GM12874 (cell line): ENCODE results near the gene UMOD.

Experiments
- TF ChIP-seq, protein P1 (sequence below): IDR thresholded peaks from 2 replicates; pipeline ENCODE4 v1.5.1; 2011; ENCODE audit warnings: low read depth, mild to moderate bottlenecking, control low read depth, low read length, moderate library complexity; ENCODE audit not compliant: insufficient read depth

Gene UMOD

DNA sequence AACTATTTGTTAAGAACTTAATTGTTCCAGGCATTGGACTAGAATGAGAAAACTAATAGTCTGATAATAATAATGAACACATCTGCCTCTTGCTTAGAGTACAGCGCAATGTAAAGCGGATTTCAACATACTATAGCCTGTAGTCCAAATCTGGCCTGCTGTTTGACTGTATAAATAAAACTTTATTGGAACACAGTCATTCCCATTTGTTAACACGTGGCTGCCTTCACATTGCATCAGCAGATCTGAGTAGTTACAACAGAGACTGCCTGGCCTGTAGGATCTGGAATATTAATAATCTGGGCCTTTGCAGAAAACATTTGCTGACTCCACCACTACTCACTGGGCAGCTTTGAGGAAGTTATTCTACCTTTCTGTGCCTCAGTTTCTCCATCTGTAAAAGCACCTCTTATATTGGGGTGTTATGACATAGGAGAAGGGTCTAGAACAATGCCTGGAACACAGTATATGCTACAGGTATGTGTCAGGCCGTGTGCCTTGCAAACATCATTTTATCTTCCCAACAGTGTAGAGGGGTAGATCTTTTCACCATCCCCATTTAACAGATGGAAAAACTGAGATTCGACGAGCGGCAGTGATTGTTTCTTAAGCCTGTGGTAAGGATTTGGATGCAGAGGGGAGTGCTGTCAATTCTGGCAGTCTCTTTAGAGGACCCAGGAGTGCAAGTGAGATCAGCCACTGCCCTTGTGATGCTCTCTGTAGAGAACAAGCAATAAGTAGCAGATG lies 29.9 kb upstream of the UMOD start:
- TF ChIP-seq, protein P1, sequence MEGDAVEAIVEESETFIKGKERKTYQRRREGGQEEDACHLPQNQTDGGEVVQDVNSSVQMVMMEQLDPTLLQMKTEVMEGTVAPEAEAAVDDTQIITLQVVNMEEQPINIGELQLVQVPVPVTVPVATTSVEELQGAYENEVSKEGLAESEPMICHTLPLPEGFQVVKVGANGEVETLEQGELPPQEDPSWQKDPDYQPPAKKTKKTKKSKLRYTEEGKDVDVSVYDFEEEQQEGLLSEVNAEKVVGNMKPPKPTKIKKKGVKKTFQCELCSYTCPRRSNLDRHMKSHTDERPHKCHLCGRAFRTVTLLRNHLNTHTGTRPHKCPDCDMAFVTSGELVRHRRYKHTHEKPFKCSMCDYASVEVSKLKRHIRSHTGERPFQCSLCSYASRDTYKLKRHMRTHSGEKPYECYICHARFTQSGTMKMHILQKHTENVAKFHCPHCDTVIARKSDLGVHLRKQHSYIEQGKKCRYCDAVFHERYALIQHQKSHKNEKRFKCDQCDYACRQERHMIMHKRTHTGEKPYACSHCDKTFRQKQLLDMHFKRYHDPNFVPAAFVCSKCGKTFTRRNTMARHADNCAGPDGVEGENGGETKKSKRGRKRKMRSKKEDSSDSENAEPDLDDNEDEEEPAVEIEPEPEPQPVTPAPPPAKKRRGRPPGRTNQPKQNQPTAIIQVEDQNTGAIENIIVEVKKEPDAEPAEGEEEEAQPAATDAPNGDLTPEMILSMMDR = no peak

DNA sequence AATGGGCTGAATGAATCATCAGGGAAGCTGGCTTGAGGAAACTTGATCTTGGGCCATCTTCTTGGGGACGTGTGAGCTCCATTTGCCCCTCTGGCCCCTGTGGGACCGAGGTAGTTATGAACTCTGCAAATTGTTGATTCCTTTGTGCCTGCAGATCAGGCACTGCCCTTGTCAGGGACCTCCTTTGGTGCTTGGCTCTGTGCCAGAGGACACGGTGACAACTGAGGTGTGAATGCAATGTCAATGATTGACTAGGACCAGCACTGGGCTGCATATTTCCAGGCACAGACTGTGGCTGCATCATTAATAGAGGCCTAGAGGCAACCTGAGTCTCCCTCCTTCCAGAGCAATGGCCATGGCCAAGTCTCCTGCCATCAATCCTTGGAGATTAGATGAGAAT lies 28.3 kb upstream of the UMOD start:
- TF ChIP-seq, protein P1 = no peak

DNA sequence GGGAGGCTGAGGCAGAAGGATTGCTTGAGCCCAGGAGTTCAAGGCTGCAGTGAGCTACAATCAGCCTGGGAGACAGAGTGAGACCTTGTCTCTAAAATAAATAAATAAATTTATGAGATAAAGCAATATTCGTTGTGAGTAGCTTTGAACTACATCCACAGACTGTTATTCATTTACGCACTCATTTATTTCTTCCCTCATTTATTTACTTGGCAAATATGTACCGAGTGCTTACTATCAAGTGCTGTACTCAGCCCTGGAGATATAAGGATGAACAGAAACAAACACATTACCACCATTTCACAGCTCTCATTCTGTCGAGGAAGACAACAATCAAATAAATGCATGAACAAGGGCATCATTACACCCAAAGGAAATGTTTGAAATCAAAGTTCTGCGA lies 24.7 kb upstream of the UMOD start:
- TF ChIP-seq, protein P1 = no peak

DNA sequence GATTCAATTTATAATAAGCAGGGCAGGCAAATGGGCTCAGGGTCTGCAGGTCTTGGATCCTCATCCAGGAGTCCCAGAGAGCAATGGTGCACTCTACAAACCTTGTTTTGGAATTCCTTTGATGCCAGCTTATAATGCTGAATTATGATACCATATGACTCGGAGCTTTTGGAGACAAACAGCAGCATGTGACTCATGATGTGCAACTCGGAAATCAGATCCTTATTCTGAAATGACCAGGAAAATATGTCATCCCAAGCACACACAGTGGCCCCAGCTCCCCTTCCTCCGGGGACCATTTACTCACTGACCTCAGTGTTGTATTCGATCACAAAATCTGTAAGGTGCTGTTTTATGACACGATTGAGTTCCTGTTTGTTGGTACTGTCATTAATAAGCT lies 20.2 kb upstream of the UMOD start:
- TF ChIP-seq, protein P1 = no peak

DNA sequence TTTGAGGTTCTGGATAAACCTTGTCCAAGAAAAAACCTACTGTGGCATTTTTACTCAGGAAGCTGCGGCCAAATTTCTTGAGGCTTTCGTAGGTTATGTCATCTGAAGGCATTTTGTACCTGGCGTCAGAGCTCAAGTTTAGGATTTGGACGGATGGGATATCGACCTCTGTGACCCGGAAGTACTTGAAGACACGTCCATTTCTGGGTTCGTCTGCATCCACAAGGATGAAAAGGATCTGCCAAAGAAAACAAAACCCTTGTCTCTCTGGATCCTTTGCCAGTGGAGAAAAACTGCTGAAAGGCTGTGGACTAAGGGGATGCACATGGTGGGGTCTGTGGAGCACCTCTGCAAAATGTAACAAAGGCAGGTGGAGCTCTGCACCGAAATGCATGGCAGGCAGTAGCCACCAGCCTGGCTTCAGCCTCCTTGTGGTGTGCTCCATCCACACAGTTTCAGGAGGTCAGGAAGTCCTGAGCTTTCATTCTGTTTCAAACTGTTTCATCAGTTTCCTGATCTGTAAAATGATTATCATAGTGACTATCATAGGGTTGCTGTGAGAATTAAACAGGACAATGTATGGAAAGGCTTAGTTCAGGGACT lies 17.0 kb upstream of the UMOD start:
- TF ChIP-seq, protein P1 = no peak

DNA sequence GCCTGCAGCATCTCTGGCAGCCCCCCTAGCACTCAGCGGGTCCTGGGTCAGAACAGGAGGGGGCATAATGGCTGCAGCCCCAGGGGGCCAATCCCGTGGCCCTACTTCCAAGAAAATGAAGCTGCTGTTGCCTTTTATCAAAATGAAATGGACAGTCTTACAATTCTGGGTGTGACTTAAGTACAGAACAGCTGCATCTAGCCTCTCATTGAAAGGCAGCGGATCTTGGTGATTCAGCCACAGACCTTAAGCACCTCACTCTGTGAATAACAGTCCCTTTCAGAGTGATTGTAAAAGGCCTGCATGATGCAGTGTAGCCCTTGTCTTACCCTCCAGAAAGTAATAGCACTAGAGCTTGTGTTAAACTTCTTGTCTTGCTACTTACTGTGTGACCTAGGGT lies 11.5 kb upstream of the UMOD start:
- TF ChIP-seq, protein P1 = no peak

DNA sequence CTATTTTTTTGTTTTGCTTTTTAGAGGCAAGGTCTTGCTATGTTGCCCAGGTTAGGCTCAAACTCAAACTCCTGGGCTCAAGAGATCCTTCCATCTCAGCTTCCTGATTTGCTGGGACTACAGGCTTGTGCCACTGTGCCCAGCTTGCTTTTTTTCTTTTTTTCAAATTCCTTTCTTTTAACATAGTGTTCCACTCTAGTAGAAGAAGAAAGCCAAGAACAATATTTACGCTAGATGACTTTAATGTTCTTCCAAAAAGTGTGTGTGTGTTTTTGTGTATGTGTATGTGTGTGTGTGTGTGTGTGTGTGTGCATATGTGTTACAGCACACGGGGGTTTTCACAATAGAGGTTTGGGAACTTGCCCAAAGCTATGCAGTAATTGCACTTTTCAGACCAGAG lies 10.7 kb upstream of the UMOD start:
- TF ChIP-seq, protein P1 = no peak
